Heart right ventricle (tissue), 16 donors: ENCODE measurements around the gene RAX2. TPM values are rescaled to one million over a fixed set of nuclear protein-coding genes. Genes with fewer than 3 reads are reported as not detected.

Experiments used
- ATAC-seq, 8 donors: fragments of 200-7000 bp; cut with Tn5 transposase; one replicate each; pipeline ENCODE4 v1.9.1; 2020; ENCODE audit warnings: mild to moderate bottlenecking in 8 of 8, moderate library complexity in 8 of 8, moderate number of reproducible peaks in 1 of 8
- DNase-seq, 2 donors: peaks; one replicate each; pipeline ENCODE4 v3.0.0-alpha.2; 2020
- H3K27ac ChIP-seq, 10 donors: fragments of 200-600 bp; sonication (generic) in 2 of 10; one replicate each; pipeline versions ENCODE4 v1.5.0 to v1.8.0; 2020 to 2022; ENCODE audit warnings: mild to moderate bottlenecking in 3 of 10
- H3K27me3 ChIP-seq, 7 donors: fragments of 200-600 bp; one replicate each; pipeline ENCODE4 v1.8.0; 2021 to 2022; ENCODE audit warnings: mild to moderate bottlenecking in 2 of 7
- H3K36me3 ChIP-seq, 9 donors: fragments of 200-600 bp; sonication (generic) in 1 of 9; one replicate each; pipeline versions ENCODE4 v1.5.0 to v1.8.0; 2020 to 2022; ENCODE audit warnings: mild to moderate bottlenecking in 2 of 9
- H3K4me1 ChIP-seq, 9 donors: fragments of 200-600 bp; sonication (generic) in 1 of 9; one replicate each; pipeline versions ENCODE4 v1.5.0 to v1.8.0; 2020 to 2022; ENCODE audit warnings: mild to moderate bottlenecking in 4 of 9
- H3K4me3 ChIP-seq, 10 donors: fragments of 200-600 bp; sonication (generic) in 2 of 10; one replicate each; pipeline versions ENCODE4 v1.5.0 to v1.8.0; 2020 to 2022; ENCODE audit warnings: mild to moderate bottlenecking in 7 of 10, moderate library complexity in 2 of 10
- H3K9me3 ChIP-seq, 11 donors: fragments of 200-600 bp in 10 of 11; sonication (generic) in 2 of 11; one replicate each; pipeline versions ENCODE4 v1.5.0 to v1.8.0; 2013 to 2022; ENCODE audit warnings: mild to moderate bottlenecking in 2 of 11, control low read depth in 1 of 11, moderate library complexity in 1 of 11
- CTCF ChIP-seq, 9 donors: fragments of 200-600 bp; sonication (generic) in 2 of 9; IDR thresholded peaks; one replicate each; pipeline versions ENCODE4 v1.5.0 to v1.8.0; 2021 to 2022; ENCODE audit warnings: antibody characterized with exemption in 9 of 9, mild to moderate bottlenecking in 5 of 9, moderate library complexity in 1 of 9
- WGBS, 2 donors: extraction: QIAGEN DNeasy Blood & Tissue Kit; methylation state at CpG; one replicate each; pipeline ENCODE4 v1.1.7; 2013; ENCODE audit warnings: inconsistent platforms in 1 of 2; 5-methylcytosine and 5-hydroxymethylcytosine counted together
- intact Hi-C, 10 donors: fragments of 100-400 bp; cut with DNase I; formaldehyde crosslinking; loops; one replicate each; pipeline versions ENCODE4 v1.11.1 to v1.14.2; 2022
- polyA plus RNA-seq, 2 donors: library from polyadenylated mRNA; stranded (reverse); fragments of 200-250 nt; gene quantifications; one replicate each; pipeline ENCODE4 v1.2.3, GENCODE V29; 2013
- total RNA-seq, 10 donors: library from RNA; stranded (reverse); fragmentation: NEBNext Ultra II Directional in 3 of 10; extraction: Animal tissue kit (Norgen Biotek cat#: 25700) in 3 of 10; gene quantifications; one replicate each; pipeline versions ENCODE4 v1.2.1 to v1.2.4, GENCODE V29; 2021 to 2023
- donor health status: Arrhythmogenic right ventricular cardiomyopathy.
- donor health status: ischemic (EF 13 %, LVEDD 7.1; RV severe dilation, severe dysfunction).
- donor health status: healthy with polysubstance abuse.
- donor health status: DM: no; HTN: yes; CAD: no.
- donor health status: DM: no; HTN: no; CAD: no.
- donor health status: ischemic (EF 25% LVEDD 6.9; RV normal size, moderate dysfunction).
- donor health status: ischemic (EF 25% LVEDD 5.7; RV mildly dilated, moderate dysfunction).
- donor health status: healthy.
- donor health status: DM: yes; HTN: yes; CAD: no.
- donor health status: Ischemic cardiomyopathy.
- donor health status: ischemic (EF 35%, LVEDD 5.7; RV mildly dilated, moderate dysfunction).
- donor health status: nonischemic (EF 11% LVEDD 7.7; RV severe dilation, severe dysfunction).
- donor health status: DM: yes; HTN: yes; CAD: no.
- donor health status: PGD.
- donor health status: ischemic (EF 29% LVEDD 5.4; RV normal size, mild dysfunction).
- donor health status: nonischemic (EF 23%, LVEDD 6.1; RV moderate dilation, normal function).

Gene RAX2
- total and polyA plus RNA-seq, 12 donors, result not detected

- WGBS, 2 donors, result 84 to 89% methylated on average over 14 of the region's 14 CpGs
- Histone ChIP-seq H3K4me1 (no peaks in the 10 kb centered on the region), H3K27me3 (peaks cover 0 to 20% (median 0%) of the 10 kb centered on the region in 7 donors), H3K27ac (no peak overlapping the region), H3K36me3 (no peaks in the 10 kb centered on the region), H3K4me3 (no peak overlapping the region), H3K9me3 (peaks cover 0 to 7% (median 0%) of the 10 kb centered on the region in 11 donors)
- ATAC-seq (no peak), DNase-seq (no peak)
- intact Hi-C loops, result no loop called here
- no peak for TF ChIP-seq CTCF (IDR thresholded peaks at IDR 0.05)
These were observed 37.8 kb downstream of the RAX2 start for GRCh38 chr19:3734310-3734600.

- H3K36me3 ChIP-seq, result no peaks in the 10 kb centered on the region
- ATAC-seq, result no peak
- H3K9me3 ChIP-seq, result peaks cover 0 to 7% (median 0%) of the 10 kb centered on the region in 11 donors
- H3K4me3 ChIP-seq, result no peak overlapping the region
- no peak for DNase-seq
- no peak for TF ChIP-seq CTCF (IDR thresholded peaks at IDR 0.05)
- peaks cover 0 to 20% (median 0%) of the 10 kb centered on the region in 7 donors for H3K27me3 ChIP-seq
- intact Hi-C loops, result no loop called here
- 59 to 64% methylated on average over 20 of the region's 20 CpGs for WGBS, 2 donors
- H3K4me1 ChIP-seq, result no peaks in the 10 kb centered on the region
- H3K27ac ChIP-seq, result no peak overlapping the region
These were observed 38.3 kb downstream of the RAX2 start for GRCh38 chr19:3733549-3734309.

- Histone ChIP-seq H3K9me3 (peaks cover 0 to 7% (median 0%) of the 10 kb centered on the region in 11 donors), H3K4me3 (no peak overlapping the region), H3K27ac (no peak overlapping the region), H3K36me3 (no peaks in the 10 kb centered on the region), H3K4me1 (no peaks in the 10 kb centered on the region), H3K27me3 (peaks cover 0 to 18% (median 0%) of the 10 kb centered on the region in 7 donors)
- no peak for TF ChIP-seq CTCF (IDR thresholded peaks at IDR 0.05)
- no peak for DNase-seq
- intact Hi-C loops, result no loop called here
- ATAC-seq, result no peak
- 83 to 100% methylated on average over 1 of the region's 1 CpG for WGBS, 2 donors
These were observed 39.9 kb downstream of the RAX2 start for GRCh38 chr19:3732108-3732507.

GRCh38 chr19:3730457-3730958 lies 41.5 kb downstream of the RAX2 start:
- peaks cover 0 to 7% (median 0%) of the 10 kb centered on the region in 11 donors for H3K9me3 ChIP-seq
- no peak overlapping the region for H3K4me3 ChIP-seq
- intact Hi-C loops, result no loop called here
- H3K36me3 ChIP-seq, result no peaks in the 10 kb centered on the region
- DNase-seq (no peak), ATAC-seq (no peak)
- 93 to 94% methylated on average over 32 of the region's 32 CpGs for WGBS, 2 donors
- TF ChIP-seq CTCF (IDR thresholded peaks at IDR 0.05), result no peak
- no peak overlapping the region for H3K27ac ChIP-seq
- peaks cover 0 to 26% (median 7%) of the 10 kb centered on the region in 7 donors for H3K27me3 ChIP-seq
- H3K4me1 ChIP-seq, result no peaks in the 10 kb centered on the region
